Caco-2 (cell line): ENCODE data around the gene ZNF419. TPM values are rescaled to one million over a fixed set of nuclear protein-coding genes. Genes with fewer than 3 reads are reported as not detected.
A peak's percentile ranks its signal among the peaks of the same experiment; 100 is the strongest.
"Not testable (repeated sequence)": the region's sequence is repeated elsewhere in the genome, so short reads cannot be mapped to it uniquely, and the experiment has no call there.

Experiments used
- Bru-seq: library from RNA; stranded (reverse); fragments of 400-500 nt; gene quantifications from one replicate; lab custom pipeline; 2021; lab: Mats Ljungman, UMichigan
- BruChase-seq, 2 experiments: library from RNA; stranded (reverse); fragments of 400-500 nt; gene quantifications; one replicate each; lab custom pipeline; 2021; lab: Mats Ljungman, UMichigan
- BruUV-seq: library from RNA; stranded (reverse); fragments of 400-500 nt; replicated peaks from 2 replicates; lab custom pipeline; 2021; lab: Mats Ljungman, UMichigan
- CTCF ChIA-PET: fragments of 300-600 bp; sonication (Branson Sonifier 250); formaldehyde crosslinking; loops from one replicate; lab custom pipeline; 2022; ENCODE audit warnings: antibody characterized with exemption; lab: Charles Lee
- POLR2A ChIA-PET: fragments of 300-600 bp; sonication (Branson Sonifier 250); formaldehyde crosslinking; loops from one replicate; lab custom pipeline; 2022; ENCODE audit warnings: antibody characterized with exemption; lab: Charles Lee
- DNase-seq, 2 experiments: peaks; one replicate each; pipeline versions ENCODE4 v3.0.0 to v3.0.0-alpha.2; 2020 to 2022
- H3K27me3 ChIP-seq: replicated peaks from 2 replicates; pipeline ENCODE4 v1.6.0; 2011; ENCODE audit warnings: low read length; ENCODE audit not compliant: control insufficient read depth, insufficient read depth
- H3K36me3 ChIP-seq: 2 replicates; pipeline ENCODE4 v1.5.1; 2011; ENCODE audit warnings: low read length; ENCODE audit not compliant: control insufficient read depth, insufficient read depth
- H3K4me1 ChIP-seq: fragments of 250-450 bp; sonication (Bioruptor Pico); 2 replicates; pipeline ENCODE4 v1.5.1; 2020; ENCODE audit warnings: mild to moderate bottlenecking
- H3K4me3 ChIP-seq: 2 replicates; pipeline ENCODE4 v1.5.1; 2011; ENCODE audit warnings: low read depth, mild to moderate bottlenecking, control low read depth, low read length
- H3K9me3 ChIP-seq: fragments of 250-450 bp; sonication (Bioruptor Pico); 2 replicates; pipeline ENCODE4 v1.5.1; 2020; ENCODE audit warnings: mild to moderate bottlenecking, moderate library complexity
- H3K27ac Mint-ChIP-seq: one replicate; pipeline ENCODE4 v1.8.0; 2022; ENCODE audit warnings: mixed read lengths; ENCODE audit not compliant: unreplicated experiment
- H3K27me3 Mint-ChIP-seq: one replicate; pipeline ENCODE4 v1.8.0; 2022; ENCODE audit warnings: mixed read lengths; ENCODE audit not compliant: insufficient read depth, unreplicated experiment
- H3K36me3 Mint-ChIP-seq: one replicate; pipeline ENCODE4 v1.8.0; 2022; ENCODE audit warnings: mild to moderate bottlenecking, mixed read lengths; ENCODE audit not compliant: insufficient read depth, unreplicated experiment
- H3K4me1 Mint-ChIP-seq: one replicate; pipeline ENCODE4 v1.8.0; 2022; ENCODE audit warnings: low read depth, mixed read lengths; ENCODE audit not compliant: unreplicated experiment
- H3K4me3 Mint-ChIP-seq: one replicate; pipeline ENCODE4 v1.8.0; 2022; ENCODE audit warnings: mild to moderate bottlenecking, moderate library complexity, mixed read lengths; ENCODE audit not compliant: unreplicated experiment
- H3K9me3 Mint-ChIP-seq: one replicate; pipeline ENCODE4 v1.8.0; 2022; ENCODE audit warnings: mixed read lengths; ENCODE audit not compliant: unreplicated experiment
- intact Hi-C: fragments of 100-400 bp; cut with micrococcal nuclease; formaldehyde crosslinking; loops from one replicate; pipeline ENCODE4 v1.10.0; 2022; ENCODE audit not compliant: unreplicated experiment
- long read RNA-seq: library from polyadenylated mRNA; stranded (forward); transcript quantifications from one replicate; pipeline ENCODE4 v2.0.0, GENCODE V29; 2022
- total RNA-seq: library from RNA; stranded (reverse); gene quantifications from 2 replicates; pipeline ENCODE4 v1.2.3, GENCODE V29; 2022
- TF ChIP-seq, protein P1 (sequence below), 2 experiments: fragments of 200-600 bp in 1 of 2; IDR thresholded peaks; 1 replicate in 1 of 2; 2 replicates in 1 of 2; pipeline versions ENCODE4 v1.5.1 to v1.8.0; 2011 to 2022; ENCODE audit warnings: antibody characterized with exemption in 1 of 2, control low read depth in 1 of 2, inconsistent platforms in 1 of 2, low read depth in 1 of 2, low read length in 1 of 2, mild to moderate bottlenecking in 1 of 2, moderate library complexity in 1 of 2; ENCODE audit not compliant: insufficient read depth in 1 of 2, severe bottlenecking in 1 of 2, unreplicated experiment in 1 of 2

The ZNF419 gene
- total RNA-seq (13.6 and 16.9 TPM in 2 replicates), Bru-seq, nascent RNA (percentile 78 among the genes with signal in this experiment), BruChase-seq, experiment 1, labeled RNA remaining after a 2-hour chase (percentile 88 among the genes with signal in this experiment), BruChase-seq, experiment 2, labeled RNA remaining after a 6-hour chase (percentile 72 among the genes with signal in this experiment)
- long read RNA-seq, full-length matches to known transcripts: 13 of 16 reads
- long read RNA-seq, partial matches to known transcripts: 1 of 16 reads
- long read RNA-seq, other reads (novel, unspliced or antisense): 2 of 16 reads

DNA sequence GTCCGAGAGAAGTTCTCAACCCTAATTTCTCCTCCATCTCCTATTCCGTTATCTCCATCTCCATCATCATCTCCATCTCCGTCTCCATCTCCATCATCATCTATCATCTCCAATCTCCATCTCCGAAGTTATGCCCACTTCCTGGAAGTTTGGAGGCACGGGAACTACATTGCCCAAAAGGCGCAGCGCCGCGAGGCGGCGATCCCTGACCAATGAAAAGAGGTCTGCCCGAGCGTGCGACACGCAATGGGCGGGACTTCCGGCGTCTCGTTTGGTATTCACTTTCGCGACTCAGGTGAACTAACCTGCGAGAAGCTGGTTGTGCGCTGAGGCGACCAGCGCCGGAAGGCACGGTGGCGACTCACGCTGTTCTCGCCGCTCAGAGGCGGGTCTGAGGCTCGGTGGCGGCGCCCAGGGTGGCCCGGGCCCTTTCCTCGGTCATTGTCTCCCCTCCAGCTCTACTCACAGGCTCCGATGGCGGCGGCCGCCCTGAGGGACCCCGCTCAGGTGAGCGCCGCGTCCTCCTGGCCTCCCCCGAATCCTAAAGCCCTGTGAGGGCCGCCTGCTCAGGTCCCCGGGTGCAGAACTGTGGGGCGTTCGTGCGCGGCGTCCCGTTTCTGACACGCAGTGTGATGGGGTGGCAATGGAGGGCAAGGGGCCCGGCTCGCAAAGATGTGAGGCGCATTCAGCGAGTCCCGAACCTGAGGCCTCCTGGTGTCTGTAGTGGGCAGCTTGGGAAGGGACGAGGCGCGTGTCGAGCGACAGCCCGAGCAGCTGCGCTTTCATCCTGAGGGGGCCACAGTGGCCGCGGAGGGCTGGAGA, at the start of gene ZNF419:
Gene ZNF419 (plus strand): TSS at position 274 of the 822 bp plus-strand sequence. CDS start 201 bp downstream, at position 475.
- peaks cover 14% of the 10 kb centered on the region; the same call in 1 of the 2 replicates for H3K9me3 ChIP-seq
- POLR2A ChIA-PET: interaction anchor here (0.6 to 1.4 kb wide), 3 partner anchors 12 to 194 kb away, joined by 4 to 11 read pairs (median 6); partner anchors contain the start of genes ZNF551 and ZNF773
- intact Hi-C loops: loop anchor here (1.0 kb wide), 1 partner anchor 52 kb away; the partner anchor contains the start of gene ZNF749
- Mint-ChIP-seq H3K27ac (peak within 1 kb of the TSS; percentile 62), H3K9me3 (peaks cover 30% of the 10 kb centered on the region), H3K36me3 (peaks cover 32% of the 10 kb centered on the region), H3K4me3 (peak within 1 kb of the TSS; percentile 40)
- H3K27me3 ChIP-seq, H3K4me1 ChIP-seq, H3K4me1 Mint-ChIP-seq, BruUV-seq, H3K36me3 ChIP-seq, H3K27me3 Mint-ChIP-seq: not testable (repeated sequence)
- CTCF ChIA-PET: interaction anchor here (0.9 kb wide), 1 partner anchor 10 kb away, joined by 5 read pairs; the partner anchor contains the start of gene ZNF772
- DNase-seq: peak; percentile 96
- H3K4me3 ChIP-seq: peak within 1 kb of the TSS; percentile 96

DNA sequence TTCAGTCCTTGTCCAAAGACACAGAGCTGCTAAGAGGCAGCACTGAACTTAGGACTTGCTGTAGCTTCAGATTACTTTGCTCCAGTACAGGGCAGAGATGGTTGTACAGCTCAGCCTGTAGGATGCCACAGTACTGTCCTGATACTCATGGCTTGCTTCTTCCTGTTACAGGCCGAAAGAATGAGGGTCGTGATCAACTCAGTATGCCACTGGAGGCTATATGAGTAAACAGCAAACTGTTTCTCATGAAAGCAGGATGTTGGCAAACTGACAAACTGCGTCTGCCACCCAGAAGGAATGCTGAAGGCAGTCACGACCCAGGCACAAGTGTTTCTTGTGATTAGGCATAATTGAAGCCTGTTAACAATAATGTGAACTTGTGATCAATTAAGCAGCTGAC, 49.6 kb upstream of the ZNF419 start:
- peaks cover 9% of the 10 kb centered on the region; the same call in 1 of the 2 replicates for H3K4me1 ChIP-seq
- no peaks in the 10 kb centered on the region; the same call in 1 of the 2 replicates for H3K9me3 ChIP-seq
- TF ChIP-seq, protein P1, sequence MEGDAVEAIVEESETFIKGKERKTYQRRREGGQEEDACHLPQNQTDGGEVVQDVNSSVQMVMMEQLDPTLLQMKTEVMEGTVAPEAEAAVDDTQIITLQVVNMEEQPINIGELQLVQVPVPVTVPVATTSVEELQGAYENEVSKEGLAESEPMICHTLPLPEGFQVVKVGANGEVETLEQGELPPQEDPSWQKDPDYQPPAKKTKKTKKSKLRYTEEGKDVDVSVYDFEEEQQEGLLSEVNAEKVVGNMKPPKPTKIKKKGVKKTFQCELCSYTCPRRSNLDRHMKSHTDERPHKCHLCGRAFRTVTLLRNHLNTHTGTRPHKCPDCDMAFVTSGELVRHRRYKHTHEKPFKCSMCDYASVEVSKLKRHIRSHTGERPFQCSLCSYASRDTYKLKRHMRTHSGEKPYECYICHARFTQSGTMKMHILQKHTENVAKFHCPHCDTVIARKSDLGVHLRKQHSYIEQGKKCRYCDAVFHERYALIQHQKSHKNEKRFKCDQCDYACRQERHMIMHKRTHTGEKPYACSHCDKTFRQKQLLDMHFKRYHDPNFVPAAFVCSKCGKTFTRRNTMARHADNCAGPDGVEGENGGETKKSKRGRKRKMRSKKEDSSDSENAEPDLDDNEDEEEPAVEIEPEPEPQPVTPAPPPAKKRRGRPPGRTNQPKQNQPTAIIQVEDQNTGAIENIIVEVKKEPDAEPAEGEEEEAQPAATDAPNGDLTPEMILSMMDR (IDR thresholded peaks at IDR 0.05; ENCODE audit: insufficient read depth in 1 of 2, low read depth in 1 of 2, low read length in 1 of 2, severe bottlenecking in 1 of 2, unreplicated experiment in 1 of 2): no peak
- ChIA-PET POLR2A (no interaction called here), CTCF (no interaction called here)
- Mint-ChIP-seq H3K9me3 (peaks cover 7% of the 10 kb centered on the region), H3K36me3 (peaks cover 31% of the 10 kb centered on the region), H3K27me3 (no peaks in the 10 kb centered on the region), H3K4me1 (peaks cover 19% of the 10 kb centered on the region), H3K27ac (no peak overlapping the region), H3K4me3 (no peak overlapping the region)
- H3K4me3 ChIP-seq: no peak overlapping the region
- intact Hi-C loops: loop anchor here (5.0 kb wide), 1 partner anchor 156 kb away; the partner anchor contains the start of gene ZNF460
- H3K36me3 ChIP-seq: peaks cover 4% of the 10 kb centered on the region; the same call in 1 of the 2 replicates
- no peaks in the 10 kb centered on the region for H3K27me3 ChIP-seq
- no peak for DNase-seq
- BruUV-seq: no TSS peak

DNA sequence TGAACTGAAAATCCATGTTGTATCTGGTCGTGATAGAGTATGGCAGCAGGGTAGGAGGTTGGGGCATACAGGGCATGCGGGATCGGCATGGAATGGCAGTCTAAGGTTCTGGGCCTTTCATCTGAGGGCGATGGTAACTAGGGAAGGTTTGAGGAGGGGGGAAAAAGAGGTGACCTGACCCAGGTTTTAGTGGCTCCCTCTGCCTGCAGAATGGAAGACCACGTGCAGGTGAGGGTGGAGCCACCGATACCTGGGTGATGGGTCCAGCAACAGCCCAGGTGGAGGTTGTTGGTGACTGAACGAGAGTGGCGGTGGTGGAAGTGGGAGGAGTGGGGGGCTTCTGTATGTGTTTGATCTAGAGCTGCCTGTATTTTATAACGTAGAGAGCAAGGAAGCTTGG, 48.6 kb upstream of the ZNF419 start:
- H3K4me1 Mint-ChIP-seq: peaks cover 19% of the 10 kb centered on the region
- no peak overlapping the region for H3K4me3 ChIP-seq
- peaks cover 9% of the 10 kb centered on the region; the same call in 1 of the 2 replicates for H3K4me1 ChIP-seq
- no peak overlapping the region for H3K4me3 Mint-ChIP-seq
- no peak overlapping the region for H3K27ac Mint-ChIP-seq
- CTCF ChIA-PET: no interaction called here
- no peaks in the 10 kb centered on the region for H3K27me3 ChIP-seq
- POLR2A ChIA-PET: no interaction called here
- H3K27me3 Mint-ChIP-seq: no peaks in the 10 kb centered on the region
- TF ChIP-seq, protein P1 (IDR thresholded peaks at IDR 0.05; ENCODE audit: insufficient read depth in 1 of 2, low read depth in 1 of 2, low read length in 1 of 2, severe bottlenecking in 1 of 2, unreplicated experiment in 1 of 2): no peak
- intact Hi-C loops: loop anchor here (5.0 kb wide), 1 partner anchor 157 kb away; the partner anchor contains the start of gene ZNF460
- peaks cover 10% of the 10 kb centered on the region for H3K9me3 Mint-ChIP-seq
- peaks cover 40% of the 10 kb centered on the region for H3K36me3 Mint-ChIP-seq
- peaks cover 9% of the 10 kb centered on the region for H3K36me3 ChIP-seq
- H3K9me3 ChIP-seq: no peaks in the 10 kb centered on the region; the same call in 1 of the 2 replicates
- no TSS peak for BruUV-seq
- DNase-seq: no peak
